ENCODE measurements around the gene PTMA. TPM values are rescaled to one million over a fixed set of nuclear protein-coding genes. Genes with fewer than 3 reads are reported as not detected.
"Not testable (repeated sequence)": the region's sequence is repeated elsewhere in the genome, so short reads cannot be mapped to it uniquely, and the experiment has no call there.

The PTMA gene
- total and polyA plus RNA-seq, 9 of the 15 experiments (the other 6 are each of a cell fraction or from before 2014, with no cell fraction given), result 429 to 2,322 (median 1,578) TPM

GRCh38 chr2:231712451-231713021 lies 4.2 kb downstream of the PTMA start:
- POLR2A ChIA-PET, result interaction anchor here (0.6 kb wide), 1 partner anchor 19 kb away, joined by 4 read pairs; no protein-coding TSS in a partner anchor

GRCh38 chr2:231713406-231713729 lies 5.0 kb downstream of the PTMA start:
- not testable (repeated sequence) for H3K9ac ChIP-seq (ENCODE audit: insufficient read depth in 1 of 2, low read depth in 2 of 2, low read length in 2 of 2); BruUV-seq (replicated peaks)

More at GRCh38 chr2:231712451-231713021, 4.2 kb downstream of the PTMA start:
- WGBS (ENCODE audit: insufficient coverage, low coverage, missing lambda C conversion rate), result 69% methylated on average over 5 of the region's 18 CpGs
- 0 out of 2 replicates have a peak, but pooled peaks have one; percentile 35 for TF ChIP-seq SUPT5H (IDR thresholded peaks at IDR 0.05)
- BruUV-seq (replicated peaks); ATAC-seq; H3K27me3 ChIP-seq (ENCODE audit: control insufficient read depth in 2 of 2, insufficient read depth in 2 of 2, low read length in 2 of 2); H3K4me3 ChIP-seq; DNase-seq (ENCODE audit: extremely low read depth in 1 of 4, low spot score in 3 of 4); CTCF ChIA-PET (ENCODE audit: low intra/inter-chr PET ratio); intact Hi-C loops (cut with micrococcal nuclease); H3K4me2 ChIP-seq (ENCODE audit: insufficient read depth, low read length); H3K9me3 ChIP-seq (replicated peaks; ENCODE audit: control insufficient read depth, insufficient read depth, low read depth, low read length); H2AFZ ChIP-seq (ENCODE audit: low read depth, low read length); FAIRE-seq; H3K9me1 ChIP-seq (ENCODE audit: control insufficient read depth, insufficient read depth, low read length): not testable (repeated sequence)
- Histone ChIP-seq H3K9ac (ENCODE audit: insufficient read depth in 1 of 2, low read depth in 2 of 2, low read length in 2 of 2) (peak overlapping the region; percentile 92 to 99; a peak in 3 of 4 replicates), H3K4me1 (replicated peaks in 1 of 2; ENCODE audit: control insufficient read depth in 2 of 2, insufficient read depth in 2 of 2, low read length in 2 of 2) (peaks cover 32 to 72% of the 10 kb centered on the region in 2 experiments; a peak in 4 of 5 replicates), H4K20me1 (replicated peaks; ENCODE audit: control insufficient read depth, insufficient read depth, low read length) (peaks cover 45% of the 10 kb centered on the region), H3K27ac (ENCODE audit: extremely low read depth, low read depth, low read length) (peak overlapping the region; percentile 91; the same call in 2 of the 3 replicates), H3K79me2 (ENCODE audit: control insufficient read depth, insufficient read depth, low read length) (peaks cover 50% of the 10 kb centered on the region), H3K36me3 (ENCODE audit: control insufficient read depth, insufficient read depth, low read length) (peaks cover 30% of the 10 kb centered on the region)
- in situ Hi-C loops (cut with MboI), result loop anchor here (5.0 kb wide), 2 partner anchors 35 to 105 kb away; no protein-coding TSS in a partner anchor

More at GRCh38 chr2:231713406-231713729, 5.0 kb downstream of the PTMA start:
- H3K4me2 ChIP-seq (ENCODE audit: insufficient read depth, low read length); H2AFZ ChIP-seq (ENCODE audit: low read depth, low read length); H3K4me3 ChIP-seq; intact Hi-C loops (cut with micrococcal nuclease); H3K9me1 ChIP-seq (ENCODE audit: control insufficient read depth, insufficient read depth, low read length); FAIRE-seq; ATAC-seq; H3K27ac ChIP-seq (ENCODE audit: extremely low read depth, low read depth, low read length); H3K9me3 ChIP-seq (replicated peaks; ENCODE audit: control insufficient read depth, insufficient read depth, low read depth, low read length); H3K27me3 ChIP-seq (ENCODE audit: control insufficient read depth in 2 of 2, insufficient read depth in 2 of 2, low read length in 2 of 2); DNase-seq (ENCODE audit: extremely low read depth in 1 of 4, low spot score in 3 of 4): not testable (repeated sequence)
- peaks cover 45% of the 10 kb centered on the region for H3K79me2 ChIP-seq (ENCODE audit: control insufficient read depth, insufficient read depth, low read length)
- in situ Hi-C loops (cut with MboI), result loop anchor here (5.0 kb wide), 2 partner anchors 36 to 106 kb away; no protein-coding TSS in a partner anchor
- H3K4me1 ChIP-seq (replicated peaks in 1 of 2; ENCODE audit: control insufficient read depth in 2 of 2, insufficient read depth in 2 of 2, low read length in 2 of 2), result peaks cover 32 to 67% of the 10 kb centered on the region in 2 experiments; a peak in 4 of 5 replicates
- peaks cover 45% of the 10 kb centered on the region for H4K20me1 ChIP-seq (replicated peaks; ENCODE audit: control insufficient read depth, insufficient read depth, low read length)
- ChIA-PET CTCF (ENCODE audit: low intra/inter-chr PET ratio) (interaction anchor here (0.7 to 4.1 kb wide), 4 partner anchors 17 to 101 kb away, joined by 3 to 45 read pairs (median 18); no protein-coding TSS in a partner anchor), POLR2A (interaction anchor here (0.5 to 1.9 kb wide), 9 partner anchors 12 to 226 kb away, joined by 3 to 9 read pairs (median 5); no protein-coding TSS in a partner anchor)
- peaks cover 30% of the 10 kb centered on the region for H3K36me3 ChIP-seq (ENCODE audit: control insufficient read depth, insufficient read depth, low read length)

Measured in K562 (cell line).